ENCODE results near the gene ALS2CL.
"Not testable (repeated sequence)": the region's sequence is repeated elsewhere in the genome, so short reads cannot be mapped to it uniquely, and the experiment has no call there.

ALS2CL gene

DNA sequence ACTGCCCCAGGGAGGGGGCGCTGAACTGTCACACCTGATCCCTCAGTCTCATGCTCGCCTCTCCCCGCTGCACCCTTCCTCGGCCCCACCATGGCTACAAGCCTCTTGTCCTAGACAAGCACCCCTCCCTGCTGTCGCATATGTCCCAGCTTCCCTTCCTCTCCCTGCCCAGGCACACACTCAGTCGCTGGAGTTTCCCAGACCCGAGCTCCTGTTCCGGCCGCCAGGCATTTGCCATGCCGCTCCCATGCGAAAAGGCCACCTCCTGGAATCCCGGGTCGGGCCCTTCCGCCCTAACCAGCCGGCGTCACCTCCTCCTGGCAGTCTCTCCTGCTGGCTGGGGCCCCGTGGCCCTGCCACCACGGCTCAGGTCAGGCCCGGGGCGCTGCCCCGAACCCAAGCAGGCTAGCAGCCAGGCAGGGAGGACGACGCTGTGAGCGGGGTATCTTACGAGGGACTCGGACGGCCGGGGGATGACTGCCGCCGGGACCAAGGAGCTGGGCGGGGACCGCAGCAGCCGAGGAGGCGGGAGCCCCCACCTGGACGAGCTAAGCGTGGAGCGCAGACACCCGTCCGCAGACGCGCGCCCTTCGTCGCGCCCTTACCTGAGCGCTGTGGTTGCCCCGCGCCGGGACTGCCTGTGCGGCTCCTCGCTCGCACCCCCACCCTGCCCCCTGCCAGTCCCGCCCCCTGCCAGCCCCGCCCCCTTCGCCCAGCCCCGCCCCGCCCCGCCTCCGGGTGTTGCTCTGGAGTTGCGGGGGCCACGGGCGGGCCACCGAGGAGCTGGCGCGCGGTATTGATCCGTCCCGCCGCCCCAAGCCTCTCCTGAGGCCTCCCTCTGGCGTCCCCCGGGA lies at the start of gene ALS2CL:
TSS of gene ALS2CL (minus strand) at position 642 of the 854 bp plus-strand sequence. CDS start 4,239 bp downstream, outside the sequence.
- DNase-seq = peak; percentile 83

DNA sequence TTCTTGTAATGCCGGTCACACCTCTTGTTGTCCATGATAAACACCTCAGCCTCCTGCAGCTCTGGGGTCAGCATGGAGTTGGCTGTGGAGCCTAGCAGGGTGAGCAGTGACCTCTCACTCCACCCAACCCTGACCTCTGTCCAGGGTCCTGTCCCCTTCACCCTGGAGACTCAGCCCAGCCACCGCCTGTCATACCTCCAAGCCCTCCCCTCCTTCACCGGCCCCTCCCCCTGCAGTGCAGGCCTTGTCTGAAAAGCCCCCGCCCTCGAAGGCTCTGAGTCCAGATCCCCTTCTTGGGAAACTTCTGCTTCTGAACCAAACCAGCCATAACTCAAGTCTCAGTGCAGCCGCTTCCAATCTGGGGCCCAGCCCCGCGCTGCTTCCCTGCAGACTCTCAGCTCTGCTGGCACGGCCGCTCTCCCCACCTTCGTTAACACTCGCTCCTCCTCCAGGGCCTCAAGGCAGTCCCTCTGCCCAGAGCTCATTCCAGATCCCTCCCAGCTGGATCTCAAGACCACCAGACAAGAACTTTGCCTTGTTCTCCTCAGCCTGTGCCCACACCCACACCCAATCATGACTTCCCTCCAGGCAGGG lies 49.6 kb upstream of the ALS2CL start:
- DNase-seq = no peak

- DNase-seq = not testable (repeated sequence)
Measured at GRCh38 chr3:46739565-46739964, 46.1 kb upstream of the ALS2CL start.

- no peak for DNase-seq
Measured at GRCh38 chr3:46737329-46737731, 43.9 kb upstream of the ALS2CL start.

GRCh38 chr3:46736006-46736872 lies 42.8 kb upstream of the ALS2CL start:
- DNase-seq = no peak

DNA sequence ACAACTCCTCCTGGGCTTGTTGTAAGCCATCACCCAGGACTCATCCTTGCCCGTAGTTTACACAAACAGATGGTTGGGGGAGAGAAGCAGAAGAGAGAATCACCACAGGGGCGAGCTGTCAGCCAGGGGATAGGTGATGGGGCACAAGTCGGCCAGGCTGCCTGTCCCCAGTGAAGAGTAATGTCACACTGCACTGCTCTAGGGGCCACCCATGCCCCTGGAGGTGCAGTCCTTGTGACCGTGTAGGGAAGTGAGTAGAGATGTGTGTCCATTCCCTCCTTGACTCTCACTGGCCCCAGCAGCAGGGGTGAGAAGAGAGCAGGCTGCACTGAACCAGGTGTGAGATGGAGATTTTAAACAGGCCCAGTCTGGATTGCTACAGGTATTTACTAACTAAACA lies 41.3 kb upstream of the ALS2CL start:
- DNase-seq = no peak

DNA sequence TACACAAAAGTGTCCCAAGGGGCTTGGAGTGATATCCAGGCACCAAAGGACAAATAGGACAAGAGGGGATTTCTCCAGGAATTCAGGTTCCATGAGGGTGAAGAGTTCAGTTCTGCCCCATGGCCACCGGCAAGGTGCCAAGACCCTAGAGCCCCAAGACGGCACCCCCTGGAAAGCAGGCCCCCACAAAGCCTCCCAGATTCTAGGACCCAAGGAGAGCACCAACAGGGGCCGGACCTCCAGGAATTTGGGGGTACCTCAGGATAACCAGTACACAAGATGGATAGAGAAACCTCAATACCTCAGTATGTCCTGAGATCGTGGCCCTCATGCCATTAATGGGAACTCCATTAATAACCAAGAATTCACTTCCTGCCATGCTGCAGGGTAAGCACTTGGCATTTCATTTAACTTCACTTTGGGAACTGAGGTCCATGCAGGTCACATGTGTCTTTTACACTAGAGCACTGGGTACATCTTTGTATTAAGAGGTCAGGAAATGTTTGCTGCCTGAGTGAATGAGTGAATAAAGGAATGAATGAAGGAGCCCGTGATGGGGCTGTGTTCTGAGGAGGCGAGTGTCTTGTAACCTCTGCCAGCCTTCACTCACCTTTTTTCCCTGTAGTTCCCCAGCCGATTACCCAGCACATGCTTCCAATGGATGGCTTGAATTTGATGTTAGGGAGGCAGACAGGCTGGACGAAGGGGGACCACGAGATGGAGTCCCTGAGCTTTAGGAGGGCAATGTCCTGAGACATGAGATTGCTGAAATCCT lies 39.7 kb upstream of the ALS2CL start:
- DNase-seq = no peak

- DNase-seq = no peak
Measured at GRCh38 chr3:46731795-46732194, 38.3 kb upstream of the ALS2CL start.

DNA sequence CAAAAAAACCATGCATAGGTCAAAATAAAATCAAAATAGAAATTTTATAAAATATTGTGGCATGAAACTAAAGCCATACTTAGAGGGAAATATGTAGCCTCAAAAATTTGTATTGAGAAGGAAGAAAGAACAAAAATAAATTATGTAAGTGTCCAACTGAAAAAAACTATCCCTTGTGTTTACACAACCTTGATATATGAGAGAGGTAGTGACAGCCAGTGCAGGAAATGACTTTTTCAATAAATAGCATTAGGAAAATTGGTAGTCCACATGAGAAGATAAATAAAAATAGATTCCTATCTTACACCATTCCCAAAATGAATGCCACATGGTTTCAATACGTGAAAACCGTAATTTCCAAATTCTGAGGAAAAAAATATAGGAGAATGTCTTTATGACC lies 37.3 kb upstream of the ALS2CL start:
- DNase-seq = no peak

DNA sequence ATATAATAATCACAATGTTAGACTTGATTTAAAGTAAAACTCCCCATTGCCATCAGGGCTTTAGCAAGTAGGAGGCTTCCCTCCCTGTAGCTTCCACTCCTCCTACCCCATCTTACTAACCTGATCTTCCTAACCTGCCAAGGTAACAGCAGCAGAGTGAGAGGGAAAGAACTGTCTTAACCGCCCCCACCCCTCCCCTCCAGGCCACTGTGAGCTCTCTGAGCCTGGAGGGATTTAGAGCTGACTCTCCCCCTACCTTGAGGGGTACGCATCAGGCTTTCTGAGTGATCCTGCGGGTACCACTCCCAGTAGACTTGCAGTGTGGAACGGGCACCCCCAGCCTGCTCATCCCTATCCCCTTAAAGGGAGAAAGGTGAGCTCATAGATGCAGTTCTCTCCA lies 35.6 kb upstream of the ALS2CL start:
- no peak for DNase-seq

DNA sequence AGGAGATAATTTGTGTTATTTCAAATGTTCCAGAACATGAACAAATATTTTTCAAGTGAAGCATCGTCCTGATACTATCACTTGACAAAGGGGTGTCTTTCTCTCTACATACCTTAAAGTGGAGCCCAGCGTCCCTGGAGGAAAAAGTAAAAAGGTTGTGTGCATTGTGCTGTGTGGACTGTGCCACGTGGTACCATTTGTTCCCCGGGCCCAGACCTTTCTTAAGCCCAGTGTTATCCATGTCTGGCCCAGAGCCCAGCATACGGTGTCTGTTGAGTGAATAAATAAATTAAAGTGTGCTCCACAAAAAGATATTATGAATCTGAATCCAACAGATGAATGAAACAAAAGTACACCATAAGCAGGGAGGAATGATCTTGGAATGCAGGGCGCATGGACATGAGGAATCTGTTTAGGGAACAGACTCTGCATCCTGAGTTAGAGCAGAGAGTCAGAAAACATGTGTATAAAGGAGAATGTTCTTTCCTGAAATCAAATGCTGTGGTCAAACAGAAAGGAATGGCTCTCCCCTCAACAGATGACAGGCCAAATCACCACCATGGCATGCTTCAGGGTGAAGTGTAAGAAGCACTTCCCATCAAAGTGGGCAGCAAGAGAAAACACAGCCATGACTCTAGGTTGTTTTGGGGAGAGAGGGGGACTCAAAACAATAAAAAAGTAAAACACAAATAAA lies 32.3 kb upstream of the ALS2CL start:
- DNase-seq = no peak

- DNase-seq = no peak
Measured at GRCh38 chr3:46724424-46724823, 30.9 kb upstream of the ALS2CL start.

- no peak for DNase-seq
Measured at GRCh38 chr3:46722443-46722842, 29.0 kb upstream of the ALS2CL start.

- DNase-seq = no peak
Measured at GRCh38 chr3:46721009-46721408, 27.5 kb upstream of the ALS2CL start.

DNA sequence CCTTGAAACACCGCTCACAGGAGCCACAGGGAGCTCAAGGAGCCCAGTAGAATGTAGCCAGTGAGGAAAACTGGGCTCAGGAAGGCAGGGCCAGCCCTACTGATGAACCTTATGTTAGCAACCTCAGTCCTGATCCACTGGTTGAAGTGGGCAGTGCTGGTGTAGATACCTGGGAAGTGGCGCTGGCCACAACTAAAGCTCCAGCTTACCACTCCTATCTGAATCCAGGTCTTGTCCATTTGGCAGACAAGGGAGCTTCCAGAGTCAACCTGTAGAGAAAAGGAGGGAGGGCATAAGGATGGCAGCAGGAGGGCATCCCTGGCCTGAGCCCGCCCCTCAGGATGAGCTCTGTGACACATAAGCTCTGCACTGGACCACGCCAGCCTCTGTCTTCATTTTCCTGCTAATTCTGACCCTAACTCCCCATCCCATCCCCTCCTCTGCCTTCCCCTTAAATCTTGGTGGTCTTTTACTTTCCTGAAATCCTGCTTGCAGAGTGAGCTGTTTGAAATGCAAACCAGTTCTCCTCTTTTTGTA lies 26.3 kb upstream of the ALS2CL start:
- no peak for DNase-seq

DNA sequence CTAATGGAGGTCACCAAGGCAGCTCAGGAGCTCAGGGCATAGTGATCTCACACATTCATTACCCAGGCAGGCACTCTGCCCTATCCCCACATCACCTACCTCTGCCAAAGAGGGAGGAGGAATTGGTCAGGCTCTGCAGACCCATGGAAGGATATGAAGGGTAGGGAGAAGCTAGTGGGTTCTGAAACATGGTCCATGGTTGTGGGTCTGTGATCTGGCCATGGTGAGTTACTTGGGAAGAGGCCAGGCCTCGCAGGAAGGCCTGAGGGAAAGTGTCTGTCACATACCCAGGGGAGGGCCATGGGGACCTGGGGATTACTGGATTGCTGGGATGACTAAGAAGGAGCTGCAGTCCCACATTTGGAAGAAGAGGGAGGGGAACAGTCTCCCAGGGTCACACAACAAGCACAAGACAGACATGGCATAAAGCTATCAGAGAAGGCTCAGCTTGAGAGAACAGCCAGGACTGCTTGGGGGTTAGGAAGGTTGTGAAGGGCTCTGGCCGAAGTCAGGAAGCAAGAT lies 25.6 kb upstream of the ALS2CL start:
- no peak for DNase-seq

GRCh38 chr3:46717447-46718231 lies 24.2 kb upstream of the ALS2CL start, which contains the start of gene PRSS50:
Gene PRSS50 (minus strand): TSS chr3:46717869. CDS start chr3:46717824, 45 bp downstream.
- no peak for DNase-seq

DNA sequence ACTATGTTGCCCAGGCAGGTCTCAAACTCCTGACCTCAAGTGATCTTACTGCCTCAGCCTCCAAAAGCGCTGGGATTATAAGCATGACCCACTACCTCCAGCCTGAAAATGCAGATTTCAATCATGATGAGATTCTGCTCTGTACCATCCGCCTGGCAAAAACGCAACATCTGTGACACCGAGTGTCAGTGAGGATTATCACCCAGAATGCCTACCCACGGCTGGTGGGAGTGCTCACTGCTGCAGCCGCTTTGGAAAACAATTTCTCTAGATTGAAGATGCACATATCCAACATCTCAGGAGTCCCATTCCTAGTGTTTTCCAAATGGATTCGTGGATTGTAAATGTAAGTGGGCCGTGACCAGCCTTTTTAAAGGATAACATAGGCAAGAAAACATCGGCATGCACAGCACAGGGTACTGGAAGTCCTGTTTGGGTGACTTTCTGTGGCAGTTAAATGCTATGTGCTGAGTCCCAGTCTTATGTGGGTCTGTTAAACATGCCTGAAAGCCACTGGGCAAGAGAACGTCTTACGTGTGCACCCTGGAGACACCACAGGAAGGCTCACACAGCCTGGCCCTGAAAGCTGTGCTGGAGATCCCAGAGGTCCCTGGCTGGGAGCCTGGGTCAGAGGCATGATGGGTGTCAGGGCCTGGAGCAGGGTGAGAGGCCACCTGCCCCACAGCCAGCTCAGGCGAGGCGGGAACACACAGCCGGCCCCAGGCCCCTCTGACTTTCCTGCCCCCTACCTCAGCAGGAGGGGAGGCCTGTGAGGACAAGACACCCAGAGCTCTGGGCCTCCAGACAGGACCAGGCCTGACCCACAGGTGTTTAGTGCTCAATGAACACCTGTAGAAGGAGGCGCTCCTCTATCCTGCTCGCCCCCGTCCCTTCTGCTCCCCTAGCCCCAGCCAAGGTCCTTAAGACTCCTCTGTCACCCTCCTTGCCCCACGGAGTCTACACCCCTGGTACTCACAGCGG lies 23.3 kb upstream of the ALS2CL start:
- DNase-seq = no peak

DNA sequence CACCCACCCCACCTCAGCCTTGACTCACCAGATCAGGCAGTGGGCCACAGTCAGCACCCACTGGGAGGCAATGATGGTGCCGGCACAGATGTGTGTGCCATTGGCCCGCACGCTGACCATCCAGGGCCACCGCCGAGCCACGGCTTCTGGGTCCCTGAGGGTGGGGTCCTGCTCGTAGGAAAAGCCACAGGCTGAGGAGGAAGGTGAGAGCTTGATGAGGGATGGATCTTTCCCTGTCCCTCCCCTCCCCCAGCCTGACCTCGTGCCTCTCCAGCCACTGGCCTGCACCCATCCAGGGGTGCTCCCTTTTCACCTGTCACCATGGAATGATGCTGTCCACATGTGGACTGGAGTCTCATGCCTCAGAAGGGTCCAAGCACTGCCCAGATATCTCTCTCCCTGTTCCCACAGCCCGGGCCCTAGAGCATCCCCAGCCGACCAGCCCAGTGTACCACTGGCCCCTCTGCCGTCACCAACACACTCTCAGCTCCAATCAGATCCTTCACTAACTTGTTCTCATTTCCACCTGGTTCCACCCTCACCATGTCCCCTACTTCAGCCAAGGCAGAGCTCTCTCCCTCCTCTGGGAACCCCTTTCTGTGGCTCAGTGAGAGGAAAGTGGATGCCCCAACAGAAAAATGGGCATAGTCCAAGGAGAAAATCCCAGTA lies 22.2 kb upstream of the ALS2CL start:
- DNase-seq = no peak

Data from CD4-positive, alpha-beta T cell treated with Interleukin-10 for 1 hour (primary cell).